WTC11 (cell line): ENCODE data around the gene ENTPD1. TPM values are rescaled to one million over a fixed set of nuclear protein-coding genes. Genes with fewer than 3 reads are reported as not detected.

Source experiments
- ATAC-seq: fragments of 200-7000 bp; cut with Tn5 transposase; 2 replicates; pipeline ENCODE4 v1.10.0; 2021; ENCODE audit warnings: mild to moderate bottlenecking, moderate library complexity
- CTCF ChIA-PET: fragments of 300-600 bp; sonication (Branson Sonifier 250); formaldehyde crosslinking; loops from one replicate; lab custom pipeline; 2021; ENCODE audit warnings: antibody characterized with exemption; lab: Charles Lee
- POLR2A ChIA-PET: fragments of 350-600 bp; sonication (Branson Sonifier 250); formaldehyde crosslinking; loops from one replicate; lab custom pipeline; 2021; ENCODE audit warnings: antibody characterized with exemption; lab: Charles Lee
- DNase-seq: peaks from one replicate; pipeline ENCODE4 v3.0.0; 2021; ENCODE audit warnings: low spot score
- H3K27ac Mint-ChIP-seq: 2 replicates; pipeline ENCODE4 v1.8.0; 2021; ENCODE audit warnings: mixed read lengths
- H3K27me3 Mint-ChIP-seq: 2 replicates; pipeline ENCODE4 v1.8.0; 2021; ENCODE audit warnings: low read depth, mild to moderate bottlenecking, moderate library complexity, mixed read lengths
- H3K36me3 Mint-ChIP-seq: 2 replicates; pipeline ENCODE4 v1.8.0; 2021; ENCODE audit warnings: mixed read lengths
- H3K4me1 Mint-ChIP-seq: 2 replicates; pipeline ENCODE4 v1.8.0; 2022; ENCODE audit warnings: mixed read lengths
- H3K4me3 Mint-ChIP-seq: 2 replicates; pipeline ENCODE4 v1.8.0; 2021; ENCODE audit warnings: mild to moderate bottlenecking, moderate library complexity, mixed read lengths
- H3K9me3 Mint-ChIP-seq: 2 replicates; pipeline ENCODE4 v1.8.0; 2021; ENCODE audit warnings: mixed read lengths
- ETV6 ChIP-seq: sonication (generic); formaldehyde crosslinking; IDR thresholded peaks from 2 replicates; pipeline ENCODE4 v1.8.1; 2022; ENCODE audit warnings: mild to moderate bottlenecking, missing genetic modification reagents
- FOXK1 ChIP-seq: sonication (generic); formaldehyde crosslinking; IDR thresholded peaks from 2 replicates; pipeline ENCODE4 v1.8.0; 2022; ENCODE audit warnings: mild to moderate bottlenecking, moderate library complexity, missing genetic modification reagents
- FOXP1 ChIP-seq: sonication (generic); formaldehyde crosslinking; IDR thresholded peaks from 2 replicates; pipeline ENCODE4 v1.8.0; 2022; ENCODE audit warnings: missing genetic modification reagents, mild to moderate bottlenecking, moderate library complexity, borderline replicate concordance
- JAZF1 ChIP-seq: fragments of 250-450 bp; sonication (Bioruptor Pico); IDR thresholded peaks from 2 replicates; pipeline ENCODE4 v1.9.0; 2021; ENCODE audit warnings: moderate library complexity, mild to moderate bottlenecking, inconsistent platforms
- JUN ChIP-seq: sonication (generic); formaldehyde crosslinking; IDR thresholded peaks from 2 replicates; pipeline ENCODE4 v1.8.0; 2023; ENCODE audit warnings: mild to moderate bottlenecking, missing genetic modification reagents
- NFE2L1 ChIP-seq: sonication (generic); formaldehyde crosslinking; IDR thresholded peaks from 2 replicates; pipeline ENCODE4 v1.8.1; 2023; ENCODE audit warnings: missing genetic modification reagents
- RELA ChIP-seq: sonication (generic); formaldehyde crosslinking; IDR thresholded peaks from 2 replicates; pipeline ENCODE4 v1.8.1; 2022; ENCODE audit warnings: missing genetic modification reagents, mild to moderate bottlenecking, borderline replicate concordance
- RORB ChIP-seq: fragments of 250-450 bp; sonication (Bioruptor Pico); IDR thresholded peaks from 2 replicates; pipeline ENCODE4 v1.9.0; 2021; ENCODE audit warnings: mild to moderate bottlenecking
- ZNF138 ChIP-seq: sonication (generic); formaldehyde crosslinking; conservative IDR thresholded peaks from 2 replicates; pipeline ENCODE4 v1.8.1; 2022; ENCODE audit warnings: mild to moderate bottlenecking, moderate library complexity, missing genetic modification reagents
- ZNF219 ChIP-seq: sonication (generic); formaldehyde crosslinking; IDR thresholded peaks from 2 replicates; pipeline ENCODE4 v1.8.0; 2023; ENCODE audit warnings: missing genetic modification reagents, mild to moderate bottlenecking, borderline replicate concordance
- ZNF263 ChIP-seq: sonication (generic); formaldehyde crosslinking; IDR thresholded peaks from 2 replicates; pipeline ENCODE4 v1.8.1; 2022; ENCODE audit warnings: low read depth, mild to moderate bottlenecking, moderate library complexity, missing genetic modification reagents
- ZNF671 ChIP-seq: fragments of 250-450 bp; sonication (Bioruptor Pico); IDR thresholded peaks from 2 replicates; pipeline ENCODE4 v1.8.0; 2021; ENCODE audit warnings: mild to moderate bottlenecking
- total RNA-seq: library from RNA; stranded (reverse); gene quantifications from 3 replicates; pipeline ENCODE4 v1.2.3, GENCODE V29; 2021
- TF ChIP-seq, protein P1 (sequence below): sonication (generic); formaldehyde crosslinking; IDR thresholded peaks from 2 replicates; pipeline ENCODE4 v1.8.1; 2023; ENCODE audit warnings: mild to moderate bottlenecking, missing genetic modification reagents, moderate library complexity
- TF ChIP-seq, protein P2 (sequence below): fragments of 250-450 bp; sonication (Bioruptor Pico); IDR thresholded peaks from 2 replicates; pipeline ENCODE4 v1.9.0; 2021; ENCODE audit warnings: moderate library complexity, mild to moderate bottlenecking, inconsistent platforms, borderline replicate concordance
- TF ChIP-seq, protein P3 (sequence below): sonication (generic); formaldehyde crosslinking; IDR thresholded peaks from 2 replicates; pipeline ENCODE4 v1.8.0; 2022; ENCODE audit warnings: missing genetic modification reagents
- TF ChIP-seq, protein P4 (sequence below): fragments of 250-450 bp; sonication (Bioruptor Pico); IDR thresholded peaks from 2 replicates; pipeline ENCODE4 v1.8.0; 2021; ENCODE audit warnings: mild to moderate bottlenecking

ENTPD1 gene
- total RNA-seq, 1 experiment from 2014 or later, result 2.3 TPM

DNA sequence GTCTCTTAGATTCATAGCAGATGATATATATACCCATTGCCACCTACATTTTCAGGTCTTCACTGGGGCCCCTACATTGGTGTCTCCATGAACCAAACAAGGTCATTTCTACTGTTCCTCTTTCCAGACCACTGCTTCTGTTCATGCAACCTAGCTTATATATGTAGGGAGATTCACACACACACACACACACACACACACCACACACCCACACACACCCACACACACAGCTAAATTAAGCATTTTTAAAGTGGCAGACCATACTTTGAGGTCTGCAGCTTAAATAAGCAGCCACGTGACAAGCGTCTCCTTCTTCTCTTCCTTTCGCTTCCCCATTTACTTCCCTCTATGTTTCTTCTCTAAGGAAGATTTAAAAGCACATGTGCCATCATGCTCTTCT lies 81.8 kb downstream of the ENTPD1 start:
- Mint-ChIP-seq H3K4me3 (no peak overlapping the region), H3K9me3 (peaks cover 4% of the 10 kb centered on the region; the same call in 1 of the 2 replicates), H3K4me1 (peaks cover 12% of the 10 kb centered on the region), H3K27me3 (no peaks in the 10 kb centered on the region), H3K36me3 (no peaks in the 10 kb centered on the region), H3K27ac (no peak overlapping the region)
- DNase-seq (no peak), ATAC-seq (no peak)
- POLR2A ChIA-PET, result no interaction called here
- TF ChIP-seq JUN, result no peak
- TF ChIP-seq RORB (CRISPR knock-in tag), result no peak
- TF ChIP-seq ZNF219 (CRISPR knock-in tag), result no peak
- TF ChIP-seq FOXP1 (CRISPR knock-in tag), result no peak
- no peak for TF ChIP-seq RELA (CRISPR knock-in tag)
- CTCF ChIA-PET, result interaction anchor here (0.7 to 2.0 kb wide), 3 partner anchors 9 to 144 kb away, joined by 3 to 27 read pairs (median 3); partner anchors contain the start of gene TCTN3

DNA sequence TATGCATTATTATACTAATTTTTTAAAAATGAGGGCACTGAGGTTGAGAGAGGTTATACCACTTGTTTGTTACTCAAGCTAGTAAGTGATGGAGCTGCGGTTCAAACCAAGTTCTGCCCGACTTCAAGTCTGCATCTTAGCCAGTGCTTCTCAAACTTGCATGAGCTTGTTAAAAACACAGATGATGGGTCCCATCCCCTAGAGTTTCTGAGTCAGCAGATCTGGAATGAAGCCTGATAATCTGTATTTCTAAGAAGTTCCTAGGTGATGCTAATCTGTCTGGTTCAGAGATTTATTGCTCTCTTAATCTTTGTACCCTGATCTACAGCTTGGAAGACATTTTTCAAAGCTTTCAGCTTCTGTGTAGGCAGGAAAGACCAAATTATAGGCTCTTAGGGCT lies 84.2 kb downstream of the ENTPD1 start:
- no peaks in the 10 kb centered on the region for H3K27me3 Mint-ChIP-seq
- H3K36me3 Mint-ChIP-seq, result no peaks in the 10 kb centered on the region
- peaks cover 1% of the 10 kb centered on the region; the same call in 1 of the 2 replicates for H3K9me3 Mint-ChIP-seq
- ATAC-seq (no peak), DNase-seq (no peak)
- H3K4me3 Mint-ChIP-seq, result no peak overlapping the region
- ChIA-PET CTCF (interaction anchor here (1.1 to 9.2 kb wide), 2 partner anchors 25 to 146 kb away, joined by 4 to 221 read pairs; partner anchors contain the start of gene TCTN3), POLR2A (interaction anchor here (0.5 to 0.7 kb wide), 2 partner anchors 86 to 147 kb away, joined by 3 read pairs; partner anchors contain the start of gene TCTN3)
- H3K27ac Mint-ChIP-seq, result no peak overlapping the region
- peaks cover 12% of the 10 kb centered on the region for H3K4me1 Mint-ChIP-seq
- no peak for TF ChIP-seq ZNF671 (CRISPR knock-in tag)
- TF ChIP-seq, protein P1, sequence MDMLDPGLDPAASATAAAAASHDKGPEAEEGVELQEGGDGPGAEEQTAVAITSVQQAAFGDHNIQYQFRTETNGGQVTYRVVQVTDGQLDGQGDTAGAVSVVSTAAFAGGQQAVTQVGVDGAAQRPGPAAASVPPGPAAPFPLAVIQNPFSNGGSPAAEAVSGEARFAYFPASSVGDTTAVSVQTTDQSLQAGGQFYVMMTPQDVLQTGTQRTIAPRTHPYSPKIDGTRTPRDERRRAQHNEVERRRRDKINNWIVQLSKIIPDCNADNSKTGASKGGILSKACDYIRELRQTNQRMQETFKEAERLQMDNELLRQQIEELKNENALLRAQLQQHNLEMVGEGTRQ (CRISPR knock-in tag), result no peak
- TF ChIP-seq, protein P2, sequence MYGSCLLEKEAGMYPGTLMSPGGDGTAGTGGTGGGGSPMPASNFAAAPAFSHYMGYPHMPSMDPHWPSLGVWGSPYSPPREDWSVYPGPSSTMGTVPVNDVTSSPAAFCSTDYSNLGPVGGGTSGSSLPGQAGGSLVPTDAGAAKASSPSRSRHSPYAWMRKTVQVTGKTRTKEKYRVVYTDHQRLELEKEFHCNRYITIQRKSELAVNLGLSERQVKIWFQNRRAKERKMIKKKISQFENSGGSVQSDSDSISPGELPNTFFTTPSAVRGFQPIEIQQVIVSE (CRISPR knock-in tag), result no peak

DNA sequence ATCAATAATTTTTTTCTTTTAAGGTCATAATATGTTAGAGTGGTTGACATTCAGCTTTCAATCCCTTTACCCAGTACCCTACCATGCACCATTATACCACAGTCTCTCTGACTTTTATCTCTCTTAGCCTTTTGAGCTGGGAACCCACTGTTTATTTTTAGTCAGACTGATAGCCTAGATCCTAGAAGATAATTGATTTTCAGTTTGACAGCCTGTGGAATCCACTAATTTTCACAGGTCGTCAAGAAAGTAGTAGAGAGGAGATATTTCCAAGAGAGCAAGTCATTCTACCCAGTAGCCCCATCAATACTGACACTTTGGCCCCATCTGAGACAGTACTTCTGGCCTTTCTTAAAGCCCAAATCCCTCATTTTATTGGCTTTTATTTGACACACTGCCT lies 84.7 kb downstream of the ENTPD1 start:
- no peaks in the 10 kb centered on the region for H3K9me3 Mint-ChIP-seq
- ATAC-seq (no peak), DNase-seq (no peak)
- peaks cover 12% of the 10 kb centered on the region for H3K4me1 Mint-ChIP-seq
- TF ChIP-seq JAZF1 (CRISPR knock-in tag) (no peak), ETV6 (no peak), NFE2L1 (CRISPR knock-in tag) (no peak), FOXK1 (CRISPR knock-in tag) (no peak), ZNF263 (CRISPR knock-in tag) (no peak), ZNF138 (CRISPR knock-in tag) (no peak)
- TF ChIP-seq, protein P3, sequence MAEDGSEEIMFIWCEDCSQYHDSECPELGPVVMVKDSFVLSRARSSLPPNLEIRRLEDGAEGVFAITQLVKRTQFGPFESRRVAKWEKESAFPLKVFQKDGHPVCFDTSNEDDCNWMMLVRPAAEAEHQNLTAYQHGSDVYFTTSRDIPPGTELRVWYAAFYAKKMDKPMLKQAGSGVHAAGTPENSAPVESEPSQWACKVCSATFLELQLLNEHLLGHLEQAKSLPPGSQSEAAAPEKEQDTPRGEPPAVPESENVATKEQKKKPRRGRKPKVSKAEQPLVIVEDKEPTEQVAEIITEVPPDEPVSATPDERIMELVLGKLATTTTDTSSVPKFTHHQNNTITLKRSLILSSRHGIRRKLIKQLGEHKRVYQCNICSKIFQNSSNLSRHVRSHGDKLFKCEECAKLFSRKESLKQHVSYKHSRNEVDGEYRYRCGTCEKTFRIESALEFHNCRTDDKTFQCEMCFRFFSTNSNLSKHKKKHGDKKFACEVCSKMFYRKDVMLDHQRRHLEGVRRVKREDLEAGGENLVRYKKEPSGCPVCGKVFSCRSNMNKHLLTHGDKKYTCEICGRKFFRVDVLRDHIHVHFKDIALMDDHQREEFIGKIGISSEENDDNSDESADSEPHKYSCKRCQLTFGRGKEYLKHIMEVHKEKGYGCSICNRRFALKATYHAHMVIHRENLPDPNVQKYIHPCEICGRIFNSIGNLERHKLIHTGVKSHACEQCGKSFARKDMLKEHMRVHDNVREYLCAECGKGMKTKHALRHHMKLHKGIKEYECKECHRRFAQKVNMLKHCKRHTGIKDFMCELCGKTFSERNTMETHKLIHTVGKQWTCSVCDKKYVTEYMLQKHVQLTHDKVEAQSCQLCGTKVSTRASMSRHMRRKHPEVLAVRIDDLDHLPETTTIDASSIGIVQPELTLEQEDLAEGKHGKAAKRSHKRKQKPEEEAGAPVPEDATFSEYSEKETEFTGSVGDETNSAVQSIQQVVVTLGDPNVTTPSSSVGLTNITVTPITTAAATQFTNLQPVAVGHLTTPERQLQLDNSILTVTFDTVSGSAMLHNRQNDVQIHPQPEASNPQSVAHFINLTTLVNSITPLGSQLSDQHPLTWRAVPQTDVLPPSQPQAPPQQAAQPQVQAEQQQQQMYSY (CRISPR knock-in tag), result no peak
- TF ChIP-seq, protein P4, sequence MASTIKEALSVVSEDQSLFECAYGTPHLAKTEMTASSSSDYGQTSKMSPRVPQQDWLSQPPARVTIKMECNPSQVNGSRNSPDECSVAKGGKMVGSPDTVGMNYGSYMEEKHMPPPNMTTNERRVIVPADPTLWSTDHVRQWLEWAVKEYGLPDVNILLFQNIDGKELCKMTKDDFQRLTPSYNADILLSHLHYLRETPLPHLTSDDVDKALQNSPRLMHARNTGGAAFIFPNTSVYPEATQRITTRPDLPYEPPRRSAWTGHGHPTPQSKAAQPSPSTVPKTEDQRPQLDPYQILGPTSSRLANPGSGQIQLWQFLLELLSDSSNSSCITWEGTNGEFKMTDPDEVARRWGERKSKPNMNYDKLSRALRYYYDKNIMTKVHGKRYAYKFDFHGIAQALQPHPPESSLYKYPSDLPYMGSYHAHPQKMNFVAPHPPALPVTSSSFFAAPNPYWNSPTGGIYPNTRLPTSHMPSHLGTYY (CRISPR knock-in tag), result no peak
- POLR2A ChIA-PET, result interaction anchor here (0.5 kb wide), 1 partner anchor 86 kb away, joined by 3 read pairs; no protein-coding TSS in a partner anchor
- H3K36me3 Mint-ChIP-seq, result no peaks in the 10 kb centered on the region
- no peaks in the 10 kb centered on the region for H3K27me3 Mint-ChIP-seq
- no peak overlapping the region for H3K27ac Mint-ChIP-seq
- H3K4me3 Mint-ChIP-seq, result no peak overlapping the region
- CTCF ChIA-PET, result interaction anchor here (0.6 to 9.2 kb wide), 10 partner anchors 10 to 433 kb away, joined by 4 to 221 read pairs (median 6); partner anchors contain the start of genes ENTPD1 and TCTN3
